Right lobe of liver (tissue), 6 donors: ENCODE measurements around the gene SLC35B4. TPM values are rescaled to one million over a fixed set of nuclear protein-coding genes. Genes with fewer than 3 reads are reported as not detected.

Experiments
- ATAC-seq, 4 donors: fragments of 200-7000 bp; cut with Tn5 transposase; one replicate each; pipeline ENCODE4 v1.9.1; 2020; ENCODE audit warnings: mild to moderate bottlenecking in 4 of 4, moderate library complexity in 4 of 4
- DNase-seq, 3 donors: peaks; one replicate each; pipeline ENCODE4 v3.0.0-alpha.2; 2020
- H3K27ac ChIP-seq, 3 donors: fragments of 200-600 bp; one replicate each; pipeline ENCODE4 v1.8.0; 2022
- H3K27me3 ChIP-seq, 2 donors: fragments of 200-600 bp; one replicate each; pipeline ENCODE4 v1.8.0; 2022
- H3K36me3 ChIP-seq, 4 donors: fragments of 200-600 bp; sonication (generic) in 1 of 4; one replicate each; pipeline versions ENCODE4 v1.5.1 to v1.8.0; 2017 to 2022; ENCODE audit warnings: control low read depth in 1 of 4
- H3K4me1 ChIP-seq, 4 donors: fragments of 200-600 bp; sonication (generic) in 1 of 4; one replicate each; pipeline versions ENCODE4 v1.5.1 to v1.8.0; 2017 to 2022; ENCODE audit warnings: control low read depth in 1 of 4
- H3K4me3 ChIP-seq, 3 donors: fragments of 200-600 bp; one replicate each; pipeline ENCODE4 v1.8.0; 2022
- H3K9me3 ChIP-seq, 4 donors: fragments of 200-600 bp; sonication (generic) in 1 of 4; one replicate each; pipeline versions ENCODE4 v1.5.1 to v1.8.0; 2017 to 2022; ENCODE audit warnings: control low read depth in 1 of 4
- CTCF ChIP-seq, 4 donors: fragments of 200-600 bp in 3 of 4; fragments of 450-650 bp in 1 of 4; IDR thresholded peaks; one replicate each; pipeline versions ENCODE4 v1.5.1 to v1.8.0; 2016 to 2022; ENCODE audit warnings: antibody characterized with exemption in 4 of 4, mild to moderate bottlenecking in 2 of 4
- POLR2A ChIP-seq: fragments of 450-650 bp; IDR thresholded peaks from one replicate; pipeline ENCODE4 v1.6.1; 2017; ENCODE audit warnings: antibody characterized with exemption, mild to moderate bottlenecking
- WGBS: methylation state at CpG from one replicate; pipeline ENCODE4 v1.1.6; 2018; ENCODE audit warnings: low coverage, low lambda C conversion rate; ENCODE audit not compliant: insufficient coverage; ENCODE audit errors: missing lambda C conversion rate; 5-methylcytosine and 5-hydroxymethylcytosine counted together
- intact Hi-C, 2 donors: fragments of 100-400 bp; cut with DNase I; formaldehyde crosslinking; loops; one replicate each; pipeline versions ENCODE4 v1.11.2 to v1.14.1; 2022
- total RNA-seq, 6 experiments: library from RNA; depleted of rRNA in 2 of 6; stranded (reverse); fragments of >200 nt in 2 of 6; fragmentation: NEBNext Ultra II Directional in 3 of 6; extraction: Animal tissue kit (Norgen Biotek cat#: 25700) in 3 of 6; gene quantifications; one replicate each; pipeline versions ENCODE4 v1.1.0 to v1.2.4, GENCODE V29; 2016 to 2023
- donor health status: DM: no; HTN: yes; CAD: no.
- donor health status: DM: no; HTN: no; CAD: no.
- donor health status: DM: no; HTN: no; CAD: no.
- donor health status: DM: no; HTN: yes; CAD: no.
- donor health status: DM: no; HTN: yes; CAD: no.

Gene SLC35B4
- total RNA-seq, 6 experiments from 2014 or later, result 8.9 to 13.5 (median 10.4) TPM

DNA sequence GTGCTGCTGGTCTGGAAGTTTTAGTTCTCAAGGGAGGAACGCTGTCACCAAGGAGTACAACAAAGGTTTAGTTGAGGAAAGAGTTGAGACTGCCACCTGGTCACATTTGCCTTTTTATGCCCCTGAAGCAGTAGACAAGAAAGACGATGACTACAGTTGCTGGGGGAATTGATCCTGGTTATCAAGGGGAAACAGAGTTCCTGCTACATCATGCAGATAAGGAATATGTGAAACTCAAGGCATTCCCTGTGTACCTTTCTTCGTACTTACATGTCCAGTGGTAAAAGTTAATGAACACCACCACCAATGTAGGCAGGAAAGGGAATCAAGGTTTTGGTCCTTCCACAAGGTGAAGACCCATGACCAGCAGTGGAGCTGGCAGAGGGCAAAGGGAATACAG, 31.8 kb downstream of the SLC35B4 start:
- no peak for ATAC-seq
- TF ChIP-seq CTCF (IDR thresholded peaks at IDR 0.05) (no peak), POLR2A (no peak)
- WGBS, result 63% methylated on average over 3 of the region's 3 CpGs
- no peak overlapping the region for H3K27ac ChIP-seq
- DNase-seq, result no peak
- H3K4me3 ChIP-seq, result no peak overlapping the region
- no peaks in the 10 kb centered on the region for H3K4me1 ChIP-seq
- H3K36me3 ChIP-seq, result no peaks in the 10 kb centered on the region
- no peaks in the 10 kb centered on the region for H3K27me3 ChIP-seq
- H3K9me3 ChIP-seq, result no peaks in the 10 kb centered on the region
- intact Hi-C loops, result no loop called here

DNA sequence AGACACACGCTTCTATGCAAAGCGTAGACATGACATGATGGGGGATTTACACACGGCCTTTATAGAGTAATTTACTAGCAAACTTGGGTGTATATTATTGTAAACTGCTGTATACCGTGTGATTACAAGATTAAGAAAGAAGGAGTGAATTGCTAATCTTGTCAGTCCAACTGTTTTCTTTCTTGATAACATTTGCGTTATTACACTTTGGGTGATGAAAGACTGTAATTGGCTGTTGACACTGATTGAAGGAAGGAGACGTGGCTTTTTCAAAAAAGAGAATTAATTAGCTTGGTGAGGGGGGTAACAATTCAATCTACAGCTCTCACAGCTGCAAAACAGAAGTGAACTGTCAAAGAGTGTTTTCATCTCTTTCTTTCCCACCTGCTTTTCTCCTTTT, 32.7 kb downstream of the SLC35B4 start:
- intact Hi-C loops, result no loop called here

DNA sequence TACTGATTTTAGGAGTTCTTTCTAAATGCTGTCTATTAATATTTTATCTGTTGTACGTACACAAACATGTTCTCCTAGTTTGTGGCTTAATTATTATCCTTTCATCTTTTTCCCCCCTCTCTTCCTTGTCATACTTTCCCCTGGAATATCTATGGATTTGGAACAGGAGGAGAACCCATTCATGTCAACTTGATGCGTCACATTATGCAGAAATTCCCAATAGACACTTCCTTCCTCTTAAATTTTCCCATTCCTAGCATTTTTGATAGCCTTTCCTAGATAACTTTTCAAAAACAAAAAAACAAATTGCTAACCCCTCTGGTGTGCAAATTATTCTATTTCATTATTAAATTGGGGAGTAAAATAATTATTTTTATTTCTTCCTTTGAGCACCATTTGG, 36.2 kb downstream of the SLC35B4 start:
- no peak for ATAC-seq
- intact Hi-C loops, result no loop called here

More for the DNA sequence above, 32.7 kb downstream of the SLC35B4 start:
- 57% methylated on average over 6 of the region's 6 CpGs for WGBS
- Histone ChIP-seq H3K27me3 (no peaks in the 10 kb centered on the region), H3K9me3 (no peaks in the 10 kb centered on the region), H3K36me3 (no peaks in the 10 kb centered on the region), H3K4me1 (no peaks in the 10 kb centered on the region), H3K27ac (no peak overlapping the region), H3K4me3 (no peak overlapping the region)
- no peak for DNase-seq
- no peak for ATAC-seq
- TF ChIP-seq POLR2A, result no peak
- TF ChIP-seq CTCF (IDR thresholded peaks at IDR 0.05), result no peak

DNA sequence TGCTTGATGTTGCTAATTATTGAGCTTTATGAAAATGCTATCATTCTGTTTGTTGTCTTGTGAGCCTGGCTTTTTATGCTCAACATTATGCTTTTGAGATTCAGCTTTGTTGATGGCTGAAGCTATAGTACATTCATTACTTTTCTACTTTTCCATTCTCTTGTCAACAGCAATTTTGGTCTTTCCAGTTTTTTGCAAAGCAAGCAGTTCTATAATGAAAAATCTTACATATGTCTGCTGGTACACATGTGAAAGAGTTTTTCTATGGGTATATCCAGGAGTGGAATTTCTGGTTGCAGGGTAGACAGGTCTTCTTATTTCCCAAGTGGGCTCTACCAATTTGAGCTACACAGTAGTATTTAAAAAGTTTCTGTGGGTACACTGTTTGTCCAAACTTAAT, 36.8 kb downstream of the SLC35B4 start:
- H3K36me3 ChIP-seq, result no peaks in the 10 kb centered on the region
- peaks cover 0 to 9% (median 0%) of the 10 kb centered on the region in 4 donors for H3K4me1 ChIP-seq
- intact Hi-C loops, result no loop called here
- H3K4me3 ChIP-seq, result no peak overlapping the region
- ATAC-seq, result no peak
- H3K27ac ChIP-seq, result no peak overlapping the region
- no peak for DNase-seq
- no peak for TF ChIP-seq POLR2A
- no peak for TF ChIP-seq CTCF (IDR thresholded peaks at IDR 0.05)
- no peaks in the 10 kb centered on the region for H3K27me3 ChIP-seq
- no peaks in the 10 kb centered on the region for H3K9me3 ChIP-seq

More for the DNA sequence above, 36.2 kb downstream of the SLC35B4 start:
- no peaks in the 10 kb centered on the region for H3K27me3 ChIP-seq
- no peak overlapping the region for H3K4me3 ChIP-seq
- H3K27ac ChIP-seq, result no peak overlapping the region
- no peak for DNase-seq
- no peaks in the 10 kb centered on the region for H3K9me3 ChIP-seq
- TF ChIP-seq CTCF (IDR thresholded peaks at IDR 0.05), result no peak
- no peak for TF ChIP-seq POLR2A
- WGBS, result 76% methylated on average over 2 of the region's 2 CpGs
- H3K4me1 ChIP-seq, result peaks cover 0 to 9% (median 0%) of the 10 kb centered on the region in 4 donors
- H3K36me3 ChIP-seq, result no peaks in the 10 kb centered on the region

DNA sequence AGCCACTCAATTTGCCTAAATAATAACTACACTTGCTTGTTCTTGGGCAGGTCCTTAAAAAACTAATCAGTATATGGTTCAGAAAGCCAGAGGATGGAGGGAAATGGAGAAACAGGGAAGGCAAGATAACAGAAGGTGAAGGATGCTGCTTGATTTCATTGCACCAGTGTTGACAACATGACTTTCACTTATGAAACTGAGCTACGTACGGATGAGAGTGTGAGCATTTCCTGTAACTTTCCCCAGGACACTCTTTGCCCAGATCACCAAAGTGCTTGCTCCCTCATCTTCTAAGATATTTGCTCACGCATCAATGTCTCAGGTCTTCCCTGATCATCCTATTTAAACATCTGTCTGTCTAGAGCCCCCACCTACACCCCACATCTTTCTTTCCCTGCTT, 37.4 kb downstream of the SLC35B4 start:
- intact Hi-C loops, result no loop called here
- Histone ChIP-seq H3K9me3 (no peaks in the 10 kb centered on the region), H3K4me1 (peaks cover 0 to 9% (median 0%) of the 10 kb centered on the region in 4 donors), H3K4me3 (no peak overlapping the region), H3K27me3 (no peaks in the 10 kb centered on the region), H3K36me3 (no peaks in the 10 kb centered on the region), H3K27ac (peak overlapping the region in 2 of 3 donors; percentile 37 to 54)
- DNase-seq (no peak), ATAC-seq (peak; percentile 68 to 86 (median 72))
- TF ChIP-seq POLR2A, result no peak
- no peak for TF ChIP-seq CTCF (IDR thresholded peaks at IDR 0.05)
- 40% methylated on average over 3 of the region's 3 CpGs for WGBS
